K562 (cell line): ENCODE results near the gene ASB10. TPM values are rescaled to one million over a fixed set of nuclear protein-coding genes. Genes with fewer than 3 reads are reported as not detected.

Experiments
- ATF3 ChIP-seq, 2 experiments: fragments of 450-650 bp in 1 of 2; sonication (generic) in 1 of 2; formaldehyde crosslinking in 1 of 2; IDR thresholded peaks in 1 of 2; conservative IDR thresholded peaks in 1 of 2; 2 replicates each; pipeline versions ENCODE4 v1.6.1 to v1.8.1; 2016 to 2023; ENCODE audit warnings: mild to moderate bottlenecking in 2 of 2, moderate library complexity in 2 of 2, inconsistent platforms in 1 of 2, missing genetic modification reagents in 1 of 2
- ATF7 ChIP-seq: fragments of 450-650 bp; IDR thresholded peaks from 2 replicates; pipeline ENCODE4 v1.7.1; 2014; ENCODE audit warnings: mild to moderate bottlenecking, moderate library complexity
- CHD2 ChIP-seq: IDR thresholded peaks from 2 replicates; pipeline ENCODE4 v1.6.1; 2011; ENCODE audit warnings: low read depth, low read length
- CTBP1 ChIP-seq: fragments of 450-650 bp; IDR thresholded peaks from 2 replicates; pipeline ENCODE4 v1.6.1; 2016; ENCODE audit warnings: borderline replicate concordance
- E2F3 ChIP-seq: fragments of 250-450 bp; sonication (Bioruptor Pico); IDR thresholded peaks from 2 replicates; pipeline ENCODE4 v1.4.0; 2020; ENCODE audit warnings: mild to moderate bottlenecking
- E2F4 ChIP-seq: sonication (generic); formaldehyde crosslinking; IDR thresholded peaks from 2 replicates; pipeline ENCODE4 v1.8.0; 2022; ENCODE audit warnings: mild to moderate bottlenecking, low read depth, missing genetic modification reagents
- HDAC1 ChIP-seq, 2 experiments: fragments of 450-650 bp; IDR thresholded peaks; 2 replicates each; pipeline ENCODE4 v1.6.1; 2016 to 2017; ENCODE audit warnings: inconsistent platforms in 1 of 2, mild to moderate bottlenecking in 1 of 2, moderate library complexity in 1 of 2
- LARP7 ChIP-seq: fragments of 450-650 bp; IDR thresholded peaks from 2 replicates; pipeline ENCODE4 v1.6.1; 2016
- MAFK ChIP-seq: IDR thresholded peaks from 2 replicates; pipeline ENCODE4 v1.6.1; 2011; ENCODE audit warnings: low read length, improper control_type of control experiment
- NFE2 ChIP-seq: IDR thresholded peaks from 2 replicates; pipeline ENCODE4 v1.6.1; 2014; ENCODE audit warnings: antibody characterized with exemption, low read depth
- NR2C2 ChIP-seq, 2 experiments: fragments of 200-800 bp in 1 of 2; sonication (Bioruptor generic) in 1 of 2; sonication (generic) in 1 of 2; formaldehyde crosslinking in 1 of 2; IDR thresholded peaks; 2 replicates each; pipeline versions ENCODE4 v1.6.1 to v1.8.0; 2016 to 2022; ENCODE audit warnings: mild to moderate bottlenecking in 1 of 2, missing compliant biosample characterization in 1 of 2, missing genetic modification characterization in 1 of 2, missing genetic modification reagents in 1 of 2
- RBFOX2 ChIP-seq: fragments of 200-400 bp; formaldehyde crosslinking; IDR thresholded peaks from 2 replicates; pipeline ENCODE4 v1.6.1; 2017; ENCODE audit warnings: low read depth, mild to moderate bottlenecking, low read length, moderate library complexity
- SAP30 ChIP-seq: fragments of 200-600 bp; sonication (generic); IDR thresholded peaks from 2 replicates; pipeline ENCODE4 v1.6.1; 2012; ENCODE audit warnings: borderline replicate concordance, low read depth, mild to moderate bottlenecking, moderate library complexity, low read length, control low read depth, inconsistent platforms; ENCODE audit not compliant: insufficient read depth, poor library complexity, severe bottlenecking
- SMAD1 ChIP-seq: fragments of 150-350 bp; IDR thresholded peaks from 2 replicates; pipeline ENCODE4 v1.6.1; 2014; ENCODE audit warnings: low read length, low read depth; ENCODE audit not compliant: partially characterized antibody
- STAT5A ChIP-seq: IDR thresholded peaks from 2 replicates; pipeline ENCODE4 v1.6.1; 2012; ENCODE audit warnings: low read length, inconsistent platforms, borderline replicate concordance
- STAT6 ChIP-seq: sonication (generic); formaldehyde crosslinking; IDR thresholded peaks from 2 replicates; pipeline ENCODE4 v1.8.1; 2023; ENCODE audit warnings: mild to moderate bottlenecking, missing genetic modification reagents
- TAF1 ChIP-seq: IDR thresholded peaks from 2 replicates; pipeline ENCODE4 v1.6.1; 2011; ENCODE audit warnings: mild to moderate bottlenecking, low read length, moderate library complexity; ENCODE audit not compliant: insufficient read depth, control insufficient read depth, severe bottlenecking; ENCODE audit errors: extremely low read depth
- TEAD1 ChIP-seq, 2 experiments: fragments of 450-650 bp in 1 of 2; sonication (generic) in 1 of 2; formaldehyde crosslinking; IDR thresholded peaks; 2 replicates each; pipeline versions ENCODE4 v1.4.0 to v1.8.0; 2020 to 2022; ENCODE audit warnings: mild to moderate bottlenecking in 2 of 2, missing genetic modification reagents in 1 of 2
- TEAD4 ChIP-seq, 2 experiments: sonication (generic) in 1 of 2; formaldehyde crosslinking in 1 of 2; IDR thresholded peaks; 2 replicates each; pipeline versions ENCODE4 v1.6.1 to v1.8.0; 2012 to 2022; ENCODE audit warnings: borderline replicate concordance in 1 of 2, inconsistent platforms in 1 of 2, low read length in 1 of 2, mild to moderate bottlenecking in 1 of 2, missing genetic modification reagents in 1 of 2
- ZC3H4 ChIP-seq: sonication (generic); formaldehyde crosslinking; IDR thresholded peaks from 2 replicates; pipeline ENCODE4 v1.9.0; 2021; ENCODE audit warnings: missing genetic modification reagents, borderline replicate concordance
- ZNF263 ChIP-seq: sonication (generic); formaldehyde crosslinking; IDR thresholded peaks from 2 replicates; pipeline ENCODE4 v1.8.0; 2022; ENCODE audit warnings: mild to moderate bottlenecking, missing genetic modification reagents, borderline replicate concordance
- polyA plus RNA-seq, 8 experiments: library from polyadenylated mRNA; depleted of rRNA in 4 of 8; stranded (reverse) in 5 of 8; unstranded in 3 of 8; fragments of >200 nt; fragmentation: Nextera tagmentation in 2 of 8; fragmentation: Illumina TruSeq in 1 of 8; extraction: Ambion mirVana in 2 of 8; extraction: Trizol in 1 of 8; gene quantifications; 2 replicates each; pipeline versions ENCODE4 v1.2.1 to v1.2.3, GENCODE V29; 2011 to 2014; ENCODE audit warnings: inconsistent platforms in 1 of 8, missing spikeins in 1 of 8
- total RNA-seq, 7 experiments: library from RNA; depleted of rRNA in 6 of 7; stranded (reverse); fragments of >200 nt in 6 of 7; fragmentation: Illumina TruSeq in 2 of 7; extraction: Trizol in 2 of 7; gene quantifications; 2 replicates each; pipeline versions ENCODE4 v1.2.1 to v1.2.3, GENCODE V29; 2011 to 2021; ENCODE audit warnings: low replicate concordance in 1 of 7

Gene ASB10
- total and polyA plus RNA-seq, 9 of the 15 experiments (the other 6 are each of a cell fraction or from before 2014, with no cell fraction given): not detected

GRCh38 chr7:151232917-151233701, 46.1 kb upstream of the ASB10 start (continued):
- TF ChIP-seq HDAC1 (IDR thresholded peaks at IDR 0.05): peak in 1 of 2 experiments; percentile 74; a peak in 2 of 4 replicates
- peak; percentile 72 for TF ChIP-seq MAFK
- TF ChIP-seq CTBP1: peak; percentile 77
- TF ChIP-seq NFE2: peak; percentile 85
- TF ChIP-seq TEAD1 (CRISPR knock-in tag; IDR thresholded peaks at IDR 0.05): peak in 1 of 2 experiments; percentile 64; a peak in 1 of 4 replicates
- TF ChIP-seq SAP30: peak; percentile 51
- TF ChIP-seq E2F3: 0 out of 2 replicates have a peak, but pooled peaks have one; percentile 27
- no peak for TF ChIP-seq SMAD1
- 0 out of 2 replicates have a peak, but pooled peaks have one; percentile 22 for TF ChIP-seq ZNF263 (CRISPR knock-in tag)
- TF ChIP-seq TAF1: peak; percentile 48
- no peak for TF ChIP-seq NR2C2 (CRISPR knock-in tag; IDR thresholded peaks at IDR 0.05)
- TF ChIP-seq NR2C2 (tag; IDR thresholded peaks at IDR 0.05): peak; percentile 2; the same call in 1 of the 2 replicates
- TF ChIP-seq CHD2: 0 out of 2 replicates have a peak, but pooled peaks have one; percentile 9
- TF ChIP-seq ZC3H4 (CRISPR knock-in tag): peak; percentile 55; the same call in 1 of the 2 replicates
- peak; percentile 56 for TF ChIP-seq ATF7
- peak; percentile 8 for TF ChIP-seq RBFOX2
- TF ChIP-seq STAT6 (CRISPR knock-in tag): peak; percentile 82; the same call in 1 of the 2 replicates
- no peak for TF ChIP-seq E2F4 (CRISPR knock-in tag)
- no peak for TF ChIP-seq LARP7
- peak; percentile 44; the same call in 1 of the 2 replicates for TF ChIP-seq TEAD4 (IDR thresholded peaks at IDR 0.05; ENCODE audit: low read length)
- no peak for TF ChIP-seq TEAD4 (CRISPR knock-in tag; IDR thresholded peaks at IDR 0.05; ENCODE audit: borderline replicate concordance)
- TF ChIP-seq STAT5A: no peak
- TF ChIP-seq ATF3 (IDR thresholded peaks at IDR 0.05): peak; percentile 69
- no peak; the same call in none of the 2 replicates for TF ChIP-seq ATF3 (CRISPR knock-in tag; conservative IDR thresholded peaks at IDR 0.05)
